Measurements from ENCODE around the gene ABHD15. TPM values are rescaled to one million over a fixed set of nuclear protein-coding genes. Genes with fewer than 3 reads are reported as not detected.

ABHD15 gene
- total RNA-seq, 3 donors from 2014 or later = 12.9 to 19.5 (median 13.6) TPM

DNA sequence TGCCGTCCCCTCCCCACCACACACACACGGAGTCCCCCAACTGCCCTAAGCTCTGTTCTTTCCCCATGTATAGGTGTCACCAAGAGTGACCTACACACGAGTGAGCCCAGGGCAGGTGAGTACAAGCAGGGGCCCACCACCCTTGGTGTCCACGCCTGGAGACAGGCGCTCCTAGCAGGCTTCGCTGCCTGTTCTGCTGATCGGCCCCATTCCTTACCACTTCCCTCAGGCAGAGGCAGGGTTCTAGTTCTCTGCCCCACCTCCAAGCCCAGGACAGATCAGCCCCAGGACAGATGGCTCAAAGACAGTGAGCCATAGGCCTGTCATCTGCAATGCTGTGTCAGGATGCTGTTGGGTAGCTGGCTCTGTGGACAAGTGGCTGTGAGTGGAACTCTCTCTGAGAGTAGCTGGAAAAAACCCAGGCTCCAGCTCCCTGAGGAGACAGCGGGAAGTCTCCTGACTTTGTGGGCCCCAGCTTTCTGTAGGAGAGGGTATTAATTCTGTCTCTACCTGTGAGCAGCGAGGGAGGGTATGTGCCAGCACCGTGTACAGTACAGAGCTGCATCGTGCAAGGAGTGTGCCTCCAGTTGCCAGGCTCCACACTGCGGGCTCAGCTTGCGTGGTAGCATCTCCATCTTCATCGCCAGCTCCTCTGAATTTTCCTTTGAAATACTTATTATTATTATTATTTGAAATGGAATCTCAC is 2.6 kb upstream of the ABHD15 start:
- H3K4me1 ChIP-seq (ENCODE audit: low read depth) = peaks cover 32% of the 10 kb centered on the region
- TF ChIP-seq, protein P1, sequence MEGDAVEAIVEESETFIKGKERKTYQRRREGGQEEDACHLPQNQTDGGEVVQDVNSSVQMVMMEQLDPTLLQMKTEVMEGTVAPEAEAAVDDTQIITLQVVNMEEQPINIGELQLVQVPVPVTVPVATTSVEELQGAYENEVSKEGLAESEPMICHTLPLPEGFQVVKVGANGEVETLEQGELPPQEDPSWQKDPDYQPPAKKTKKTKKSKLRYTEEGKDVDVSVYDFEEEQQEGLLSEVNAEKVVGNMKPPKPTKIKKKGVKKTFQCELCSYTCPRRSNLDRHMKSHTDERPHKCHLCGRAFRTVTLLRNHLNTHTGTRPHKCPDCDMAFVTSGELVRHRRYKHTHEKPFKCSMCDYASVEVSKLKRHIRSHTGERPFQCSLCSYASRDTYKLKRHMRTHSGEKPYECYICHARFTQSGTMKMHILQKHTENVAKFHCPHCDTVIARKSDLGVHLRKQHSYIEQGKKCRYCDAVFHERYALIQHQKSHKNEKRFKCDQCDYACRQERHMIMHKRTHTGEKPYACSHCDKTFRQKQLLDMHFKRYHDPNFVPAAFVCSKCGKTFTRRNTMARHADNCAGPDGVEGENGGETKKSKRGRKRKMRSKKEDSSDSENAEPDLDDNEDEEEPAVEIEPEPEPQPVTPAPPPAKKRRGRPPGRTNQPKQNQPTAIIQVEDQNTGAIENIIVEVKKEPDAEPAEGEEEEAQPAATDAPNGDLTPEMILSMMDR (IDR thresholded peaks at IDR 0.05) = no peak
- intact Hi-C loops (cut with DNase I, micrococcal nuclease) = no loop called here
- DNase-seq (peak in 1 of 3 donors; percentile 39), ATAC-seq (no peak)
- H3K36me3 ChIP-seq (ENCODE audit: low read depth) = no peaks in the 10 kb centered on the region
- peak overlapping the region; percentile 37 for H3K4me3 ChIP-seq
- no peaks in the 10 kb centered on the region for H3K9me3 ChIP-seq

DNA sequence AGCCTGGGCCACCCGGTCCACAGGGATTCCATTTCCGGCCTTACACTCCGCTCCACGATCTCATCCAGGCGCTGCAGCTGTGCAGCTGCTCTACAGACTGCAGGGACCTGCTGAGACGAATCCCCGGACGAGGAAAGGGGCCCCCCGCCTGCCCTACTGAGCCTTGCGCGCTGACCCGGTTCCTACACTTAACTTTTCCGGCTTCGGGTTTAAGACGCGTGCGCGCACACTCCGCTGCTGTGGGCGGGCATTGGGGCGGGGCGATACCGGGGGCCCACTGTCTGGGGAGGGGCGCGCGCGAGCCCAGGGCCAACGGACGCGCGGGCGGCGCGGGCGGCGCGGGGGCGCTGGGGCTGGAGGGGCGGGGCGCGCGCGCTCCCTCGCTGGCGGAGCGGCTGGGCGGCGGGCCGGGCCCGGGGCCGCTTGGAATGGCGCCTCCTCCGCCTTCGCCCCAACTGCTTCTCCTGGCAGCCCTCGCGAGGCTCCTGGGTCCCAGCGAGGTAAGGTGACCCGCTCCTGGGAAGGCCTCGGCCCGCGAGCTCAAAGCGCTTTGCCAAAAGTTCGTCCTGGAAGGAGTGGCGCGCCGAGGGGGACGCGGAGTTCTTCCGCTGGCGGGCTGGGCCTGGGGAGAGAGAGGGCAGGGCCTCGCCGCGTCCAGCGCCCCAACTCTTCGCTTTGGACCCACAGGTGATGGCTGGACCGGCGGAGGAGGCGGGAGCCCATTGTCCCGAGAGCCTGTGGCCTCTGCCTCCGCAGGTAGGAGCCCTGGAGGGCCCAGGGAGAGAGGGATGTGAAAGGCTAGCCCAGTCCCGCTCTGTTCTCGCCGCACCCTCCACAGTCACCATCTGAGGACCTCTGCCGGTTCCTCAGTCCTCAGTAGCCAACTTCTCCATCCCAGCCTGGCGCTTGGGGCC is 1.8 kb upstream of the ABHD15 start, which contains the start of gene TP53I13:
TP53I13 (plus strand) TSS at position 371 of the 914 bp plus-strand sequence; CDS start at position 429, 58 bp downstream.
- DNase-seq (peak; percentile 94 to 95 (median 95)), ATAC-seq (peak; percentile 63)
- H3K4me1 ChIP-seq (ENCODE audit: low read depth) = peaks cover 27% of the 10 kb centered on the region
- TF ChIP-seq, protein P1 (IDR thresholded peaks at IDR 0.05) = no peak
- peak within 1 kb of the TSS; percentile 41 for H3K4me3 ChIP-seq
- intact Hi-C loops (cut with DNase I, micrococcal nuclease) = no loop called here
- H3K36me3 ChIP-seq (ENCODE audit: low read depth) = no peaks in the 10 kb centered on the region
- no peaks in the 10 kb centered on the region for H3K9me3 ChIP-seq

DNA sequence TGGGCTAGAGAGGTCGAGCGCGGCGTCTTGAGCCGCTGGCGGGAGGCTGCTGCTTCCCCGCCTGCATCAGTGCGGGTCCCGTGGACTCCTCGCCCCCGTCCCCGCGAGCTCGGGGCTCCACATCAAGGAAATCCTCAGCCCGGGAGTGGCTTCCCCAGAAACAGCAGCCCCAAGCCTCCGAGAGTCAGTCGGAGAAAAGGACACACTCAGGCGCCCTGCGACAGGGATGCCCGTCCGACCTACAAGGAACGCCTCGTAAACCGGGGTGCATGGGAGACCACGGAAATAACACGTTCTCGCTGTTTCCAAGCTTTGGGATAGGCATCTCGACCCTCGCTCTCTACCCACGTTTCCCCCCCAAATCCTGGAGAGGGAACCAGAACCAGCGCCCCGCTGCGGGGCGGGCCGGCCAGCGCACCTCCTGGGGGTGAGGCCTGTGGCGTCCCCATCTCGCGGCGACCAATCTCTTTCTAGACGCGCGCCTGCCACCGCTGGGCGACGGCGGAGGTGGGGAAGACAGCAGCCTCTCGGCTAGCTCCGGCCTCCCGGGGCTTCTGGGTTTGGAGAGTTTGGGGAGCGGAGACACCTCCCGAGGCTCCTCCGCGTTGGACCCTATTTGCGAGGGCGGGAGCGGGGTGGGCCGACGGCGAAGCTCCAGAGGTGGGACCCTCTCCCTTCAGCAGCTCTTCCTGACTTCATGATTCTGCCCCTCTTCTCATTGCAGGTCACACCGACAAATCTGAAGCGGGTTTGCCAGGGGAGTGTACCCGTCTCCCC is 905 bp upstream of the ABHD15 start:
- DNase-seq (peak; percentile 72 to 90 (median 86)), ATAC-seq (peak; percentile 60)
- TF ChIP-seq, protein P1 (IDR thresholded peaks at IDR 0.05) = peak; percentile 27
- intact Hi-C loops (cut with DNase I, micrococcal nuclease) = no loop called here
- peaks cover 27% of the 10 kb centered on the region for H3K4me1 ChIP-seq (ENCODE audit: low read depth)
- H3K4me3 ChIP-seq = peak overlapping the region; percentile 41
- H3K9me3 ChIP-seq = no peaks in the 10 kb centered on the region
- H3K36me3 ChIP-seq (ENCODE audit: low read depth) = no peaks in the 10 kb centered on the region

DNA sequence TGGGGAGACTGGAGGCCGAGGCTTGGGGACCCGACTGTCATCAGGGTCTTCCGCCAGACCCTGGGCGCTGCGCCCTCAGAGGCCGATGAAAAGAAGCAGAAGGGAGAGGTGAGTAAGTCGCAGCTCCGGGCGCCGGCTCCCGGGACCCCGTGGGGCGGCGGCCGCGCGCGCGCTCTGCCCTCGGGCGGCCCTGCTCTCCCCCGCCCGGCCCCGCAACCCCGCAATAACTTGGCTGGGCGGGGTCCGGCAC is 392 bp upstream of the ABHD15 start:
- intact Hi-C loops (cut with DNase I, micrococcal nuclease) = no loop called here
- H3K4me3 ChIP-seq = peak overlapping the region; percentile 41
- TF ChIP-seq, protein P1 (IDR thresholded peaks at IDR 0.05) = no peak
- H3K9me3 ChIP-seq = no peaks in the 10 kb centered on the region
- H3K36me3 ChIP-seq (ENCODE audit: low read depth) = no peaks in the 10 kb centered on the region
- peaks cover 27% of the 10 kb centered on the region for H3K4me1 ChIP-seq (ENCODE audit: low read depth)
- peak in 1 of 3 donors; percentile 47 for DNase-seq
- ATAC-seq = peak; percentile 14

DNA sequence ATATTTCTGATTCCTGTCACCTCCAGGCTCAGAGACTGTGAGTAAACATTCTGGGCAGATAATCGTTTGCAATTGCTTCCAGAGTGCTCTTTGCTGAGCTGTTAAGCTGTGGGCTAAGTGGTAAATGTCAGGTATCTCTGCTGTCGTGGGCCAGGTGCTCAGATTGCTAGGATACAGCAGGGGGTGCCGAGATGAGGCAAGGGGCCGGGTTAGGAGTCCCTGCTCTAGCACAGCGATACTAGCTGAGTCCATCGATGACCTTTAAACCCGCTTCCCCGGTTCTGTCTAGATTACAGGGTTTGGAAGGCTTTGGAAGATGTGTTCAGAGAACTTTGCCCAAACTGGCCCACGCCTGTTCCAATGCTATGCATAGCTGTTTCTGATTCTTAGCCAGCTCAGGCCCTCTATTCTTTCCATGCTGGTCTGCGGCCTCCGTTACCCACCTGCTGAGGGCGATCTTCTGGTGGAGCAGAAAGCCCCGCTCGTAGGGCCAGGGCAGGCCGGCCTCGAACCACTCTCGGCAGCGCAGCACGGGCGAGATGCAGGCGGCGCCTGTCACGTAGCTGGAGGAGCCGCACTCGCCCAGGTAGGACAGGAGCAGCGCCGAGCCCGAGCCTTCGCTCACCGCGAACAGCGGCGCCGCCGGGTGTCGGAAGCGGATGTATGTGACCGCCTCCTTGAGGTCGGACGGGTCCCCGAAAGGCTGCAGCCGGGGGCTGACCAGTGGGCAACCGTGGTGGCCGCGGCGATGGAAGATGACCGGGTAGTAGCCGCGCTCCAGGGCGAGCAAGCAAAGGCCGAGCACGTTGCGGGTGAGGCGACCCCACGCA is 979 bp downstream of the ABHD15 start:
- Histone ChIP-seq H3K36me3 (ENCODE audit: low read depth) (no peaks in the 10 kb centered on the region), H3K4me1 (ENCODE audit: low read depth) (peaks cover 24% of the 10 kb centered on the region), H3K4me3 (peak overlapping the region; percentile 40), H3K9me3 (no peaks in the 10 kb centered on the region)
- intact Hi-C loops (cut with DNase I, micrococcal nuclease) = no loop called here
- TF ChIP-seq, protein P1 (IDR thresholded peaks at IDR 0.05) = no peak
- DNase-seq = peak; percentile 69 to 85 (median 82)
- peak; percentile 50 for ATAC-seq
